ENCODE results near the gene COMMD1.

GRCh38 chr2:62152000-62152399 is 246.5 kb downstream of the COMMD1 start:
- TF ChIP-seq REST (IDR thresholded peaks at IDR 0.05) = no peak
- no peak for TF ChIP-seq POLR2AphosphoS2 (conservative IDR thresholded peaks at IDR 0.05; ENCODE audit: low read length)
- TF ChIP-seq CTCF (IDR thresholded peaks at IDR 0.05) = no peak
- TF ChIP-seq JUN (IDR thresholded peaks at IDR 0.05) = no peak
- TF ChIP-seq CBX8 (IDR thresholded peaks at IDR 0.05) = no peak
- TF ChIP-seq MAFK (IDR thresholded peaks at IDR 0.05; ENCODE audit: partially characterized antibody) = no peak
- TF ChIP-seq CHD4 (IDR thresholded peaks at IDR 0.05; ENCODE audit: borderline replicate concordance) = no peak
- no peak for TF ChIP-seq HOXB13 (CRISPR knock-in tag; IDR thresholded peaks at IDR 0.05; ENCODE audit: low read depth)
